Measurements from ENCODE around the gene TSPEAR.

TSPEAR gene

DNA sequence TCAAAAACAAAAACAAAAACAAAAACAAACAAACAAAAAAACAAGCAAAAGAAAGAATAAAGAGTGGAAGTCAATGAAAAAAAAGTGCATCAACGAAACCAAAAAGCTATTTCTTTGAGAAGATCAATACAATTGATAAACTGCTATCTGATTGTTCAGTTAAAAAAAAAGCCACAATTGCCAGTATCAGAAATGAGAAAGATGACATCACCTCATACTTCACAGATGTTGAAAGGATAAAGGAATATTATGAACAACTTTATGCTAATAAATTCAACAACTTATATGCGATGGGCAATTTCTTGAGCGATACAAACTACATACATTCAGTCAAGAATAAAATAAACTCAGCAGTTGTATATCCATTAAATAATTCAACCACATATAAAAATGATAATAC, 258.3 kb downstream of the TSPEAR start:
- TF ChIP-seq SIN3A (IDR thresholded peaks at IDR 0.05; ENCODE audit: borderline replicate concordance, insufficient read depth, low read length) (no peak), POLR2AphosphoS5 (IDR thresholded peaks at IDR 0.05; ENCODE audit: low read depth, low read length) (no peak), TAF1 (IDR thresholded peaks at IDR 0.05; ENCODE audit: borderline replicate concordance, insufficient read depth, low read length) (no peak), FOXP2 (optimal IDR thresholded peaks at IDR 0.05; ENCODE audit: borderline replicate concordance, extremely low read depth, extremely low read length, insufficient read depth) (no peak)
- TF ChIP-seq, protein P1, sequence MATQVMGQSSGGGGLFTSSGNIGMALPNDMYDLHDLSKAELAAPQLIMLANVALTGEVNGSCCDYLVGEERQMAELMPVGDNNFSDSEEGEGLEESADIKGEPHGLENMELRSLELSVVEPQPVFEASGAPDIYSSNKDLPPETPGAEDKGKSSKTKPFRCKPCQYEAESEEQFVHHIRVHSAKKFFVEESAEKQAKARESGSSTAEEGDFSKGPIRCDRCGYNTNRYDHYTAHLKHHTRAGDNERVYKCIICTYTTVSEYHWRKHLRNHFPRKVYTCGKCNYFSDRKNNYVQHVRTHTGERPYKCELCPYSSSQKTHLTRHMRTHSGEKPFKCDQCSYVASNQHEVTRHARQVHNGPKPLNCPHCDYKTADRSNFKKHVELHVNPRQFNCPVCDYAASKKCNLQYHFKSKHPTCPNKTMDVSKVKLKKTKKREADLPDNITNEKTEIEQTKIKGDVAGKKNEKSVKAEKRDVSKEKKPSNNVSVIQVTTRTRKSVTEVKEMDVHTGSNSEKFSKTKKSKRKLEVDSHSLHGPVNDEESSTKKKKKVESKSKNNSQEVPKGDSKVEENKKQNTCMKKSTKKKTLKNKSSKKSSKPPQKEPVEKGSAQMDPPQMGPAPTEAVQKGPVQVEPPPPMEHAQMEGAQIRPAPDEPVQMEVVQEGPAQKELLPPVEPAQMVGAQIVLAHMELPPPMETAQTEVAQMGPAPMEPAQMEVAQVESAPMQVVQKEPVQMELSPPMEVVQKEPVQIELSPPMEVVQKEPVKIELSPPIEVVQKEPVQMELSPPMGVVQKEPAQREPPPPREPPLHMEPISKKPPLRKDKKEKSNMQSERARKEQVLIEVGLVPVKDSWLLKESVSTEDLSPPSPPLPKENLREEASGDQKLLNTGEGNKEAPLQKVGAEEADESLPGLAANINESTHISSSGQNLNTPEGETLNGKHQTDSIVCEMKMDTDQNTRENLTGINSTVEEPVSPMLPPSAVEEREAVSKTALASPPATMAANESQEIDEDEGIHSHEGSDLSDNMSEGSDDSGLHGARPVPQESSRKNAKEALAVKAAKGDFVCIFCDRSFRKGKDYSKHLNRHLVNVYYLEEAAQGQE (IDR thresholded peaks at IDR 0.05; ENCODE audit: insufficient read depth in 1 of 2, low read depth in 2 of 2, low read length in 2 of 2), result no peak

DNA sequence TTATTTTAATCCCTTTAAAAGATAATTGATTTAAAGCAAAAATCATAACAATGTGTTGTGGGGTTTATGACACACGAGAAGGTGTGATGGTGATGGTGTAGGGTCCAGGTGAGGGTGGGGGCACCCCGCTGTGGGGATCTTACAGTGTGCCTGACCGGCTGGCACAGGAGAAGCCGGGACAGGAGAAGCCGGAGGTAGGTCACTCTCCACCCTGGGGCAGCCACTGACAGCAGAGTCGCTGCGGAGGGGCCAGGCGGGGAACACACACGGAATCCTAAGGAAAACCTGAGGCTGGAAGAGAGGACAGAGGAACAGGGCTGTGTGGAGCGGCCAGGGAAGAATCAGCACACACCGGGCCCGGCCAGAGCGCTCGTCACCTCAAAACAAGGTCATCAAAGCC, 260.4 kb downstream of the TSPEAR start:
- TF ChIP-seq POLR2AphosphoS5 (IDR thresholded peaks at IDR 0.05; ENCODE audit: low read depth, low read length) (no peak), FOXP2 (optimal IDR thresholded peaks at IDR 0.05; ENCODE audit: borderline replicate concordance, extremely low read depth, extremely low read length, insufficient read depth) (no peak), SIN3A (IDR thresholded peaks at IDR 0.05; ENCODE audit: borderline replicate concordance, insufficient read depth, low read length) (no peak), TAF1 (IDR thresholded peaks at IDR 0.05; ENCODE audit: borderline replicate concordance, insufficient read depth, low read length) (no peak)
- TF ChIP-seq, protein P1 (IDR thresholded peaks at IDR 0.05; ENCODE audit: insufficient read depth in 1 of 2, low read depth in 2 of 2, low read length in 2 of 2), result no peak

DNA sequence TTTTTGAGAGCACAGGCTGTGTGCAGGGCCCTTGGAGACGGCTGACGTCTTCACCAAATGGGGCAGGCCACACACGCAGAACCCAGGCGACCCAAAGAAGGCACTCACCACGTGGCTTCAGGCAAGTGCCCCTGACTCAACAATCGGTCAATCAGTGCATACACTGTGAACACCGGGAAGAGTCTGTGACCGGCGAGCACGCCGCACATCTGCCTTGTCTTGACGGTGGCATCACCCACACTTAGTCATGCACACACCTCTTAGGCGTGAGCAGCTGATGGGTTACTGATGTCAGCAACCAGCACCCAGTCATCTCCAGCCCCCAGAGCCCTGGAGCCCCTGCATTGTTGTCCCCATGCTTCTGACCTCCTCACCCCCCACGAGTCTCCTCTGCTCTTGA, 261.0 kb downstream of the TSPEAR start:
- TF ChIP-seq, protein P1 (IDR thresholded peaks at IDR 0.05; ENCODE audit: insufficient read depth in 1 of 2, low read depth in 2 of 2, low read length in 2 of 2), result no peak
- no peak for TF ChIP-seq TAF1 (IDR thresholded peaks at IDR 0.05; ENCODE audit: borderline replicate concordance, insufficient read depth, low read length)
- TF ChIP-seq SIN3A (IDR thresholded peaks at IDR 0.05; ENCODE audit: borderline replicate concordance, insufficient read depth, low read length), result no peak
- no peak for TF ChIP-seq FOXP2 (optimal IDR thresholded peaks at IDR 0.05; ENCODE audit: borderline replicate concordance, extremely low read depth, extremely low read length, insufficient read depth)
- no peak for TF ChIP-seq POLR2AphosphoS5 (IDR thresholded peaks at IDR 0.05; ENCODE audit: low read depth, low read length)

DNA sequence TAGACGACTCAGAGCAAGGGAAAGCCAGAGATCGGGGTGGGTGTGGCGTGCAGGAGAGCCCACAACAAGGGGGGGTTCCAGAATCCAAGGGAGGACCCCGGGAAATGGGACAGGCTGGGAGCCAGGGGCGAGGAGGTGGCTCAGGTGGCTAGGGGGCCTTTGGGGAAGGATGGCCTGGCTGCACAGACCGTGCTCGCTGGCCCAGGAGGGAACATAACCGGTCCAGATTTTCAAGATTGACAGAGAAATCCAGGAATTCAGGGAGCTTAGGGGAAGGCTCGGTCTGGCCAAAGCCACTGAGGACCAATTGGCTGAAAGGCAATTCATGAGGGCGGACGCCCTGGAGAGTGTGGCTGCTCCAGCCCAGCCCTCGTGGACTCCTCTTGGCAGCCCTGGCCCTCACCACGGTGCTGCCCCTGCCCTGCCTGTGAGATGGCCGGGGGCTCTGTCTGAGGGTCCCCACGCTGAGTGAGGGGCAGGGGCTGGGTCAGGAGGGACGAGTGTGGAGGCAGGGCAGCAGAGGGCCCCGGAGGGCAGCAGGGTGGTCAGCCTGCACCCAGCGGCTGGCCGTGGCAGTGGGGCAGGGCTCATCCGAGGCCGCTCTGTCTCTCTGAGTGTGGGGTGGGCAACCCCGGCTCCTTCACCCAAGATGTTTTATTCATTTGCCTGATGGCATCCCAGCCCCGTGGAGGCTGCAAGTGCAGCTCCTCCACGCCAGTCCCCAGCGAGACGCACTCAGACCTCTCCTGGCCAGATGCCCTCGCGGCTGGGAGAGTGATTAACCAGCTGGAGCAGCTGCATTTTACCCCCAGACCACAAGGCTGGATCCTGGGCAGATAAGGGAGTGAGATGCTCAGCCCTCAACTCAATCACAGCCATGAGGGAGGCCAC, 261.7 kb downstream of the TSPEAR start:
- no peak for TF ChIP-seq TAF1 (IDR thresholded peaks at IDR 0.05; ENCODE audit: borderline replicate concordance, insufficient read depth, low read length)
- TF ChIP-seq, protein P1 (IDR thresholded peaks at IDR 0.05; ENCODE audit: insufficient read depth in 1 of 2, low read depth in 2 of 2, low read length in 2 of 2), result no peak
- no peak for TF ChIP-seq FOXP2 (optimal IDR thresholded peaks at IDR 0.05; ENCODE audit: borderline replicate concordance, extremely low read depth, extremely low read length, insufficient read depth)
- no peak for TF ChIP-seq SIN3A (IDR thresholded peaks at IDR 0.05; ENCODE audit: borderline replicate concordance, insufficient read depth, low read length)

Data from PFSK-1 (cell line).